Sigmoid colon (tissue), 4 donors: Measurements from ENCODE around the gene CFAP161.

Experiments
- EP300 ChIP-seq, 4 donors: sonication (generic); formaldehyde crosslinking; IDR thresholded peaks; one replicate each; pipeline ENCODE4 v1.6.1; 2017; ENCODE audit warnings: antibody characterized with exemption in 4 of 4
- TF ChIP-seq, protein P1 (sequence below), 4 experiments: fragments of 450-650 bp in 3 of 4; fragments of 200-600 bp in 1 of 4; IDR thresholded peaks; one replicate each; pipeline ENCODE4 v1.5.1; 2016 to 2019; ENCODE audit warnings: antibody characterized with exemption in 4 of 4, mild to moderate bottlenecking in 3 of 4, moderate library complexity in 2 of 4

DNA sequence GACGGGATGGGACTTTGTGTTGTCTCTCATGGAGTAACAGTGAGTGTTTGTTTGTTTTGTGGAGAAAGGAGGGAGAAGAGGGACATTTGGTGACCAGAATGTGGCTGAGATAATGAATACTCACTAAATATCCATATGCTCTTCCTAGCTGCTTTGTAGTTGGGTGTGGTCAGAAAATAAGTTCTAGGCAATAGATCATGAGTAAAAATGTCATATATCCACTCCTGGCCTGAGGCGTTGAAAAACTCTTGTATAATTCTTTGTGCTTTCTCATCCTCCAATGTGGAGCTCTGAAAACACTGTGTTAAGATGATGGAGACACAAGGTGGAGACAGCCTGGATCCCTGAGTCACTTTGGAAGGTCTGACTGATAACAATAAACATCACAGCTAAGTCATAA lies 34.6 kb downstream of the CFAP161 start:
- TF ChIP-seq, protein P1, sequence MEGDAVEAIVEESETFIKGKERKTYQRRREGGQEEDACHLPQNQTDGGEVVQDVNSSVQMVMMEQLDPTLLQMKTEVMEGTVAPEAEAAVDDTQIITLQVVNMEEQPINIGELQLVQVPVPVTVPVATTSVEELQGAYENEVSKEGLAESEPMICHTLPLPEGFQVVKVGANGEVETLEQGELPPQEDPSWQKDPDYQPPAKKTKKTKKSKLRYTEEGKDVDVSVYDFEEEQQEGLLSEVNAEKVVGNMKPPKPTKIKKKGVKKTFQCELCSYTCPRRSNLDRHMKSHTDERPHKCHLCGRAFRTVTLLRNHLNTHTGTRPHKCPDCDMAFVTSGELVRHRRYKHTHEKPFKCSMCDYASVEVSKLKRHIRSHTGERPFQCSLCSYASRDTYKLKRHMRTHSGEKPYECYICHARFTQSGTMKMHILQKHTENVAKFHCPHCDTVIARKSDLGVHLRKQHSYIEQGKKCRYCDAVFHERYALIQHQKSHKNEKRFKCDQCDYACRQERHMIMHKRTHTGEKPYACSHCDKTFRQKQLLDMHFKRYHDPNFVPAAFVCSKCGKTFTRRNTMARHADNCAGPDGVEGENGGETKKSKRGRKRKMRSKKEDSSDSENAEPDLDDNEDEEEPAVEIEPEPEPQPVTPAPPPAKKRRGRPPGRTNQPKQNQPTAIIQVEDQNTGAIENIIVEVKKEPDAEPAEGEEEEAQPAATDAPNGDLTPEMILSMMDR (IDR thresholded peaks at IDR 0.05) = no peak
- TF ChIP-seq EP300 (IDR thresholded peaks at IDR 0.05) = no peak
